HepG2 (cell line): ENCODE data around the gene CHRM5. TPM values are rescaled to one million over a fixed set of nuclear protein-coding genes. Genes with fewer than 3 reads are reported as not detected.

Source experiments
- E2F2 ChIP-seq: sonication (generic); formaldehyde crosslinking; IDR thresholded peaks from 2 replicates; pipeline ENCODE4 v1.4.0; 2020; ENCODE audit warnings: missing genetic modification reagents, borderline replicate concordance
- FIP1L1 ChIP-seq: fragments of 200-400 bp; formaldehyde crosslinking; IDR thresholded peaks from 2 replicates; pipeline ENCODE4 v1.6.1; 2018; ENCODE audit warnings: low read depth, mild to moderate bottlenecking, low read length, moderate library complexity, borderline replicate concordance; ENCODE audit not compliant: insufficient read depth
- RARG ChIP-seq: sonication (generic); formaldehyde crosslinking; IDR thresholded peaks from 2 replicates; pipeline ENCODE4 v1.4.0; 2020; ENCODE audit warnings: low read depth, mild to moderate bottlenecking, missing genetic modification reagents
- TFDP2 ChIP-seq: sonication (generic); formaldehyde crosslinking; IDR thresholded peaks from 2 replicates; pipeline ENCODE4 v1.4.0; 2020; ENCODE audit warnings: missing genetic modification reagents
- TP53 ChIP-seq: sonication (generic); formaldehyde crosslinking; conservative IDR thresholded peaks from 2 replicates; pipeline ENCODE4 v1.4.0; 2020; ENCODE audit warnings: missing genetic modification reagents
- ZFP91 ChIP-seq: sonication (generic); formaldehyde crosslinking; IDR thresholded peaks from 2 replicates; pipeline ENCODE4 v1.9.0; 2022; ENCODE audit warnings: missing genetic modification reagents, mild to moderate bottlenecking, borderline replicate concordance
- ZNF142 ChIP-seq: sonication (generic); formaldehyde crosslinking; IDR thresholded peaks from 2 replicates; pipeline ENCODE4 v1.4.0; 2020; ENCODE audit warnings: missing genetic modification reagents
- ZNF274 ChIP-seq: sonication (generic); formaldehyde crosslinking; IDR thresholded peaks from 2 replicates; pipeline ENCODE4 v1.5.1; 2020; ENCODE audit warnings: mild to moderate bottlenecking, missing genetic modification reagents
- ZNF317 ChIP-seq: sonication (generic); formaldehyde crosslinking; IDR thresholded peaks from 2 replicates; pipeline ENCODE4 v1.5.0; 2020; ENCODE audit warnings: mild to moderate bottlenecking, missing genetic modification reagents
- ZSCAN12 ChIP-seq: sonication (generic); formaldehyde crosslinking; IDR thresholded peaks from 2 replicates; pipeline ENCODE4 v1.9.0; 2021; ENCODE audit warnings: mild to moderate bottlenecking, missing genetic modification reagents
- polyA plus RNA-seq, 8 experiments: library from polyadenylated mRNA; depleted of rRNA in 3 of 8; stranded (reverse) in 7 of 8; unstranded in 1 of 8; fragments of >200 nt; fragmentation: Illumina TruSeq in 4 of 8; extraction: Trizol in 4 of 8; gene quantifications; 2 replicates each; pipeline versions ENCODE4 v1.2.1 to v1.2.3, GENCODE V29; 2011 to 2016; ENCODE audit warnings: low read depth in 4 of 8, missing spikeins in 1 of 8, mixed read lengths in 1 of 8; ENCODE audit not compliant: insufficient read depth in 1 of 8
- total RNA-seq, 5 experiments: library from RNA; depleted of rRNA; stranded (reverse); fragments of >200 nt; fragmentation: Illumina TruSeq; extraction: Trizol; gene quantifications; 2 replicates each; pipeline ENCODE4 v1.2.3, GENCODE V29; 2016; ENCODE audit warnings: low read depth in 1 of 5

The CHRM5 gene
- total and polyA plus RNA-seq, 2 of the 13 experiments (the other 11 are each of a cell fraction or from before 2014, with no cell fraction given): not detected

GRCh38 chr15:34079904-34080303, 111.6 kb downstream of the CHRM5 start (continued):
- TF ChIP-seq ZNF142 (CRISPR knock-in tag): no peak
- no peak for TF ChIP-seq RARG (CRISPR knock-in tag)
- no peak for TF ChIP-seq TP53
- no peak for TF ChIP-seq ZNF274 (CRISPR knock-in tag)
- TF ChIP-seq E2F2 (CRISPR knock-in tag): no peak
- no peak for TF ChIP-seq ZFP91 (CRISPR knock-in tag)
- no peak for TF ChIP-seq TFDP2 (CRISPR knock-in tag)
- TF ChIP-seq ZNF317 (CRISPR knock-in tag): no peak
- no peak for TF ChIP-seq FIP1L1
- TF ChIP-seq ZSCAN12 (CRISPR knock-in tag): no peak
